Tibial nerve (tissue), 4 donors: Measurements from ENCODE around the gene ZNF319.

Experiments used
- EP300 ChIP-seq, 2 donors: sonication (generic); formaldehyde crosslinking; IDR thresholded peaks; one replicate each; pipeline ENCODE4 v1.6.1; 2017; ENCODE audit warnings: antibody characterized with exemption in 2 of 2, mild to moderate bottlenecking in 1 of 2
- POLR2A ChIP-seq, 2 donors: fragments of 450-650 bp; IDR thresholded peaks; one replicate each; pipeline ENCODE4 v1.6.1; 2017; ENCODE audit warnings: antibody characterized with exemption in 2 of 2, mild to moderate bottlenecking in 2 of 2, moderate library complexity in 2 of 2
- TF ChIP-seq, protein P1 (sequence below), 5 experiments: fragments of 200-600 bp in 3 of 5; fragments of 450-650 bp in 2 of 5; sonication (generic) in 3 of 5; IDR thresholded peaks; one replicate each; pipeline ENCODE4 v1.5.1; 2016 to 2019; ENCODE audit warnings: antibody characterized with exemption in 5 of 5, mild to moderate bottlenecking in 3 of 5, moderate library complexity in 2 of 5

DNA sequence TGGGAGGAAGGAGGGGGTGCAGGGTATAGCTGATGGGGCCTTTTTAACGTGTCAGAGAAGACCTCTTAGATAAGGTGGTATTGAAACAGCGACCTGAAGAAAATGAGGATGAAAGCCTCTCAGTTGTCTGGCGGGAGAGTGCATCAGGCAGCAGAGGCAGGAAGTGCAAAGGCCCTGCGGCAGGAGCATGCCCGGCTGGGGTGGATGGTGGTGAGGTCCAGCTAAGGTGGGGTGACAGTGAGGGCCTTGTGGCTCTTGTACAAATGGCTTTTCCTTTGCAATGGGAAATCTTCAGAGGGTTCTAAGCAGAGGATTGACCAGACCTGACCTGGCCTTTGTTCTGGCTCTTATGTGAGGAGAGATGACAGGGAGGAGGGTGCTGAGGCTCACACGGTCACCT lies 36.5 kb upstream of the ZNF319 start:
- TF ChIP-seq, protein P1, sequence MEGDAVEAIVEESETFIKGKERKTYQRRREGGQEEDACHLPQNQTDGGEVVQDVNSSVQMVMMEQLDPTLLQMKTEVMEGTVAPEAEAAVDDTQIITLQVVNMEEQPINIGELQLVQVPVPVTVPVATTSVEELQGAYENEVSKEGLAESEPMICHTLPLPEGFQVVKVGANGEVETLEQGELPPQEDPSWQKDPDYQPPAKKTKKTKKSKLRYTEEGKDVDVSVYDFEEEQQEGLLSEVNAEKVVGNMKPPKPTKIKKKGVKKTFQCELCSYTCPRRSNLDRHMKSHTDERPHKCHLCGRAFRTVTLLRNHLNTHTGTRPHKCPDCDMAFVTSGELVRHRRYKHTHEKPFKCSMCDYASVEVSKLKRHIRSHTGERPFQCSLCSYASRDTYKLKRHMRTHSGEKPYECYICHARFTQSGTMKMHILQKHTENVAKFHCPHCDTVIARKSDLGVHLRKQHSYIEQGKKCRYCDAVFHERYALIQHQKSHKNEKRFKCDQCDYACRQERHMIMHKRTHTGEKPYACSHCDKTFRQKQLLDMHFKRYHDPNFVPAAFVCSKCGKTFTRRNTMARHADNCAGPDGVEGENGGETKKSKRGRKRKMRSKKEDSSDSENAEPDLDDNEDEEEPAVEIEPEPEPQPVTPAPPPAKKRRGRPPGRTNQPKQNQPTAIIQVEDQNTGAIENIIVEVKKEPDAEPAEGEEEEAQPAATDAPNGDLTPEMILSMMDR (IDR thresholded peaks at IDR 0.05), result no peak
- TF ChIP-seq POLR2A (IDR thresholded peaks at IDR 0.05) (no peak), EP300 (IDR thresholded peaks at IDR 0.05) (no peak)
